Mesendoderm (in vitro differentiated cells): ENCODE measurements around the gene CCNT1. TPM values are rescaled to one million over a fixed set of nuclear protein-coding genes. Genes with fewer than 3 reads are reported as not detected.

ENCODE experiments used
- DNase-seq: peaks from one replicate; pipeline ENCODE4 v3.0.0; 2013
- H2AK5ac ChIP-seq: 2 replicates; pipeline ENCODE4 v1.6.1; 2013; ENCODE audit warnings: low read length, inconsistent platforms
- H2BK120ac ChIP-seq: 2 replicates; pipeline ENCODE4 v1.6.1; 2013; ENCODE audit warnings: low read depth, mild to moderate bottlenecking, low read length, moderate library complexity, mixed read lengths
- H2BK15ac ChIP-seq: replicated peaks from 2 replicates; pipeline ENCODE4 v1.6.1; 2013; ENCODE audit warnings: low read depth, mild to moderate bottlenecking, moderate library complexity
- H2BK5ac ChIP-seq: 2 replicates; pipeline ENCODE4 v1.6.1; 2013; ENCODE audit warnings: low read length, inconsistent platforms
- H3K18ac ChIP-seq: 2 replicates; pipeline ENCODE4 v1.6.1; 2013; ENCODE audit warnings: mild to moderate bottlenecking, low read length, mixed read lengths
- H3K23ac ChIP-seq: one replicate; pipeline ENCODE4 v1.6.1; 2013; ENCODE audit warnings: low read length
- H3K27ac ChIP-seq: 2 replicates; pipeline ENCODE4 v1.5.1; 2013; ENCODE audit warnings: low read depth, mild to moderate bottlenecking, inconsistent platforms, low read length, moderate library complexity
- H3K27me3 ChIP-seq: 2 replicates; pipeline ENCODE4 v1.6.1; 2013; ENCODE audit warnings: low read length, control low read depth, mild to moderate bottlenecking, inconsistent platforms; ENCODE audit not compliant: insufficient read depth, poor library complexity
- H3K36me3 ChIP-seq: 2 replicates; pipeline ENCODE4 v1.6.1; 2013; ENCODE audit warnings: low read length, inconsistent platforms; ENCODE audit not compliant: control insufficient read depth, insufficient read depth
- H3K4ac ChIP-seq: one replicate; pipeline ENCODE4 v1.6.1; 2013; ENCODE audit warnings: low read depth, mild to moderate bottlenecking, low read length, moderate library complexity
- H3K4me1 ChIP-seq: 2 replicates; pipeline ENCODE4 v1.6.1; 2013; ENCODE audit warnings: low read depth, low read length, inconsistent platforms; ENCODE audit not compliant: control insufficient read depth
- H3K4me2 ChIP-seq: 2 replicates; pipeline ENCODE4 v1.6.1; 2013; ENCODE audit warnings: low read length
- H3K4me3 ChIP-seq: 2 replicates; pipeline ENCODE4 v1.5.1; 2013; ENCODE audit warnings: mild to moderate bottlenecking, low read length
- H3K56ac ChIP-seq: one replicate; pipeline ENCODE4 v1.6.1; 2013; ENCODE audit warnings: low read length
- H3K79me1 ChIP-seq: 2 replicates; pipeline ENCODE4 v1.6.1; 2013; ENCODE audit warnings: low read length, inconsistent platforms
- H3K79me2 ChIP-seq: 2 replicates; pipeline ENCODE4 v1.6.1; 2013; ENCODE audit warnings: mild to moderate bottlenecking, low read length; ENCODE audit not compliant: control insufficient read depth, insufficient read depth
- H3K9ac ChIP-seq: 2 replicates; pipeline ENCODE4 v1.6.1; 2013; ENCODE audit warnings: low read length, inconsistent platforms
- H4K5ac ChIP-seq: one replicate; pipeline ENCODE4 v1.6.1; 2013; ENCODE audit warnings: low read length
- H4K8ac ChIP-seq: one replicate; pipeline ENCODE4 v1.6.1; 2013; ENCODE audit warnings: low read depth, mild to moderate bottlenecking, control low read depth, low read length, moderate library complexity
- WGBS: extraction: QIAGEN DNeasy Blood & Tissue Kit; methylation state at CpG from one replicate; pipeline ENCODE4 v1.1.7; 2013; ENCODE audit warnings: low lambda C conversion rate, missing lambda C conversion rate; ENCODE audit not compliant: insufficient coverage; ENCODE audit errors: extremely low coverage; 5-methylcytosine and 5-hydroxymethylcytosine counted together
- polyA plus RNA-seq, 2 experiments: library from polyadenylated mRNA; stranded (reverse); fragments of 200-250 nt; gene quantifications; one replicate each; pipeline ENCODE4 v1.2.3, GENCODE V29; 2013

Gene CCNT1
- polyA plus RNA-seq (2013, experiment 1 of 2) = 16.8 TPM
- polyA plus RNA-seq (2013, experiment 2 of 2) = 15.6 TPM

DNA sequence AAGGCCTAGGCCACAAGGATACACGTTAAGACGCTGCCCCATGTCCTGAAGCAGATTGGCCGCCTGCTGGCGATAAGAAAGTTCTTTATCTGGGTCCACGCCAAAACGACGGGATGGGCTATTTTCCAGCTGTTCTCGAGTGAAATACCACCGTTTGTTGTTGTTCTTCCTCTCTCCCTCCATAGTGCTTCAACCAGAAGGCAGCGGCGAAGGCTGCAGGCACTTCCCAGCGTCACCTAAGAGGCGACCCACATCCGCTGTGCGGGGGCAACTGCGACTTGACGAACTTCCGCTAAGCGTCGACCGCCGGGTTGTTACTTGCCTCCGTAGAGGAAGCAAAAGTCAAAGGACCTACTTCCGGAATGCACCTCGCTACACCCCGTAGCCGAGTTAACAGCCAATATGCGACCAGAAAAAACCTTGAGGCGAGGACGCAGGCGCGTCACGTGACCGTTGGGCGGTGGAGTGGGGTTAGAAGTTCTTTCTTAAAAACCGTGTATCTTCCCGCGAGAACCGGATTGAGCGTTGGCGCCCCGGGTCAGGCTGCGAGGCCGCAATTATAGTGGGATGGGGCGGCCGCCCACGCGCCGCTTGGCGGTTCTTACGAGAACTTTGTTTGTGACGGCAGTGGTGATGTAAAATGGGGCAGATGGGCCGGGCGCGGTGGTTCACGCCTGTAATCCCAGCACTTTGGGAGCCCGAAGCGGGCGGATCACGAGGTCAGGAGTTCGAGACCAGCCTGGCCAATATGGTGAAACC lies at the start of gene CCNT1:
TSS of gene CCNT1 (minus strand) at position 215 of the 759 bp plus-strand sequence. CDS start at position 183, 32 bp downstream.
- peaks cover 35% of the 10 kb centered on the region for H3K79me2 ChIP-seq
- WGBS = no CpG with 5 or more reads among the region's 61 CpGs
- H3K27ac ChIP-seq = peak within 1 kb of the TSS; percentile 79
- DNase-seq = peak; percentile 100
- no peak within 1 kb of the TSS for H2BK120ac ChIP-seq
- no peak within 1 kb of the TSS for H2BK15ac ChIP-seq
- peak within 1 kb of the TSS; percentile 88 for H3K4ac ChIP-seq
- H3K56ac ChIP-seq = peak within 1 kb of the TSS; percentile 94
- H3K27me3 ChIP-seq = no peaks in the 10 kb centered on the region
- peak within 1 kb of the TSS; percentile 5 for H3K18ac ChIP-seq
- H2BK5ac ChIP-seq = peak within 1 kb of the TSS; percentile 20
- H4K5ac ChIP-seq = peak within 1 kb of the TSS; percentile 56
- H3K9ac ChIP-seq = peak within 1 kb of the TSS; percentile 100
- H3K79me1 ChIP-seq = peaks cover 4% of the 10 kb centered on the region
- H3K23ac ChIP-seq = no peak within 1 kb of the TSS
- peak within 1 kb of the TSS; percentile 73 for H3K4me3 ChIP-seq
- H2AK5ac ChIP-seq = peak within 1 kb of the TSS; percentile 98
- H3K4me1 ChIP-seq = peaks cover 2% of the 10 kb centered on the region
- no peaks in the 10 kb centered on the region for H3K36me3 ChIP-seq
- H3K4me2 ChIP-seq = peak within 1 kb of the TSS; percentile 99
- H4K8ac ChIP-seq = peak within 1 kb of the TSS; percentile 65

DNA sequence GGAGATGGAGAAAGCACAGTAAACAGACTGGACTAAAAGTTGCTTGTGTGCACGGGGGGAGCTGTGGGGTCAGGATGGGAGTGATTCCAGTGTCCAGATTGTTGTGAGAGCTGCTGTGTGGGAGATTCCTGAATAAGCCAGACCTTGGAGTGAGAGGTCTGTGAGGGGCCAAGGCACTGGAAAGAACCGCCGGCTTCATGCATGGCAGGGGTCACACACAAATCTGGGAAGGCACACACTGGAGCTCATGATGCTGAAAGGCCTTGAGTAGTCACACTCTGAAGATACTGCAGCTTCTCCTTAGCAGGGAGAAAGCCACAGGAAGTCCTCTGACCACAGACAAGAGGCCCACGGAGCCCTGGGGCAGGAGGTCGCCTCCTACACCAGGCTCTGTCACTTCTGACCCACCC lies 49.3 kb upstream of the CCNT1 start:
- Histone ChIP-seq H3K4me3 (no peak overlapping the region), H4K8ac (no peak overlapping the region), H3K27me3 (no peaks in the 10 kb centered on the region), H3K36me3 (no peaks in the 10 kb centered on the region), H3K18ac (no peak overlapping the region), H3K56ac (no peak overlapping the region), H2BK15ac (no peak overlapping the region), H3K23ac (no peak overlapping the region), H3K27ac (no peak overlapping the region), H3K4ac (no peak overlapping the region), H2BK120ac (no peak overlapping the region), H3K79me1 (no peaks in the 10 kb centered on the region), H3K4me1 (peaks cover 2% of the 10 kb centered on the region), H2BK5ac (no peak overlapping the region), H3K9ac (no peak overlapping the region), H4K5ac (no peak overlapping the region), H3K4me2 (no peak overlapping the region), H2AK5ac (no peak overlapping the region), H3K79me2 (no peaks in the 10 kb centered on the region)
- no CpG with 5 or more reads among the region's 5 CpGs for WGBS
- no peak for DNase-seq

DNA sequence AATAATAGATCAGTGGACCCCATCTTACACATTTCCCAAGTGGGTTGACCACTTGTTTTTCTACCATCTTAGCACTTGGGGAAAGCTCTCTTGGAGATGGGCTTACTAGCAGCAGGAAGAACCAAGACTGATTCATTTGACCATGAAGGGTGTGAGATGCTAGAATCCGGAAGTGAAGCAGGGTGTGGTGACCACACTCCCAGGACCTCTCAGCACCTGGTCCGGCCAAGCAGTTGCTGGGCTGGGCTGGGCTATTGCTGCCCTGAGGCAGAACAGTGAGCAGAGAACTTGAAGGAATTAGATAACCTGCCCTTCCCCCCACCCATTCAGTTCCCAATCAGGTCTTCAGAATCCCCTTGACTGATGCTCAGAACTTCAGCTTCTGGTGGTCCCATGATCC lies 48.0 kb upstream of the CCNT1 start:
- Histone ChIP-seq H2AK5ac (no peak overlapping the region), H3K36me3 (no peaks in the 10 kb centered on the region), H2BK15ac (no peak overlapping the region), H2BK5ac (no peak overlapping the region), H4K8ac (no peak overlapping the region), H2BK120ac (no peak overlapping the region), H3K79me2 (no peaks in the 10 kb centered on the region), H3K18ac (no peak overlapping the region), H3K79me1 (no peaks in the 10 kb centered on the region), H3K4ac (no peak overlapping the region), H3K4me1 (peaks cover 2% of the 10 kb centered on the region), H3K27ac (no peak overlapping the region), H3K4me3 (no peak overlapping the region), H3K27me3 (no peaks in the 10 kb centered on the region), H4K5ac (no peak overlapping the region), H3K9ac (no peak overlapping the region), H3K23ac (no peak overlapping the region), H3K4me2 (no peak overlapping the region), H3K56ac (no peak overlapping the region)
- no CpG with 5 or more reads among the region's 2 CpGs for WGBS
- DNase-seq = no peak

DNA sequence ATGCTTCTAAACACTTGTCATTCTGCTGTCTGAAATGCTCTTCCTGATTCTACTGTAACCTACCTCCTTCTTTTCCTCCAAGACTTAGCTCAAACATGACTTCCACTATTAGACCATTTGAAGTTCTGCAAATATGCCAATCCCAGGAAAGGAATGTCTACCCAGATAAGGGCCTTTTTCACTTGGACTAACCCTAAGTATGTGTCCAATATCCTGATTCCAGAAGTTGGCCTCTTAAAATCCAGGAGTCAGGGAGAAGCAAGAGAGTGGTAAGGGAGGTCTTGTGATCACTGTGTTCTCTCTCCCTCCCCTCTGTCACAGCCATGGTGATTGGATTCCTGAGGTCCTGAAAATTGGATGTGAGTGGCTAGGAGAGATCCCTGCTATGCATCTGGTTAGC lies 42.2 kb upstream of the CCNT1 start:
- Histone ChIP-seq H3K4ac (no peak overlapping the region), H2BK5ac (no peak overlapping the region), H3K23ac (no peak overlapping the region), H3K27ac (no peak overlapping the region), H3K27me3 (no peaks in the 10 kb centered on the region), H3K56ac (no peak overlapping the region), H3K79me2 (no peaks in the 10 kb centered on the region), H3K9ac (no peak overlapping the region), H4K8ac (no peak overlapping the region), H2BK120ac (no peak overlapping the region), H3K36me3 (no peaks in the 10 kb centered on the region), H3K79me1 (no peaks in the 10 kb centered on the region), H4K5ac (no peak overlapping the region), H3K4me2 (no peak overlapping the region), H2BK15ac (no peak overlapping the region), H3K4me1 (no peaks in the 10 kb centered on the region), H3K18ac (no peak overlapping the region), H2AK5ac (no peak overlapping the region), H3K4me3 (no peak overlapping the region)
- no peak for DNase-seq

DNA sequence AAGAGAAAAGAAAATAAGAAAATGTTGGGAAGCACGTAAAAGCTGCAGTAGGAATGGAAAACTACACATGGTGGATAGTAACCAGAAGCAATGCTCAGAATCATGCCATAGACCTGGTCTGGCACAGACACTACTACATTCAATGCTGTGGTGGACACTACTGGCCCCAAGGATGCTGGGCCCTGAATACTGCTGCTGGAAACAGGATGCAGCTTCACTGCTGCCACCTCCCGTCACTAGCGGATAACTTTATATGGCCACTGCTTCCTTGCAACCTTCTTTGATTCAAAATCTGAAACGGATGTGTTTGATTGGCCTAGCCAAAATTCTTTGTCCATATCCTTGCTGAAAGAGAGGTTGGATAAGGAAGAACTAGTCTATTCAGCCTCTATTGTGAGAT lies 41.7 kb upstream of the CCNT1 start:
- no peak overlapping the region for H2BK5ac ChIP-seq
- H3K36me3 ChIP-seq = no peaks in the 10 kb centered on the region
- WGBS = no CpG with 5 or more reads among the region's 4 CpGs
- no peak overlapping the region for H3K4ac ChIP-seq
- no peak overlapping the region for H3K56ac ChIP-seq
- no peak overlapping the region for H2AK5ac ChIP-seq
- H3K4me2 ChIP-seq = no peak overlapping the region
- H4K8ac ChIP-seq = no peak overlapping the region
- no peak overlapping the region for H3K4me3 ChIP-seq
- no peaks in the 10 kb centered on the region for H3K79me1 ChIP-seq
- no peak overlapping the region for H2BK120ac ChIP-seq
- no peak overlapping the region for H2BK15ac ChIP-seq
- no peak overlapping the region for H4K5ac ChIP-seq
- H3K27me3 ChIP-seq = no peaks in the 10 kb centered on the region
- no peak overlapping the region for H3K18ac ChIP-seq
- no peak overlapping the region for H3K23ac ChIP-seq
- DNase-seq = no peak
- no peak overlapping the region for H3K27ac ChIP-seq
- no peak overlapping the region for H3K9ac ChIP-seq
- no peaks in the 10 kb centered on the region for H3K79me2 ChIP-seq
- H3K4me1 ChIP-seq = no peaks in the 10 kb centered on the region
